Caco-2 (cell line): ENCODE data around the gene TSHZ1. TPM values are rescaled to one million over a fixed set of nuclear protein-coding genes. Genes with fewer than 3 reads are reported as not detected.

ENCODE experiments used
- BruUV-seq: library from RNA; stranded (reverse); fragments of 400-500 nt; replicated peaks from 2 replicates; lab custom pipeline; 2021; lab: Mats Ljungman, UMichigan
- CTCF ChIA-PET: fragments of 300-600 bp; sonication (Branson Sonifier 250); formaldehyde crosslinking; loops from one replicate; lab custom pipeline; 2022; ENCODE audit warnings: antibody characterized with exemption; lab: Charles Lee
- POLR2A ChIA-PET: fragments of 300-600 bp; sonication (Branson Sonifier 250); formaldehyde crosslinking; loops from one replicate; lab custom pipeline; 2022; ENCODE audit warnings: antibody characterized with exemption; lab: Charles Lee
- DNase-seq, 2 experiments: peaks; one replicate each; pipeline versions ENCODE4 v3.0.0 to v3.0.0-alpha.2; 2020 to 2022
- H3K27me3 ChIP-seq: replicated peaks from 2 replicates; pipeline ENCODE4 v1.6.0; 2011; ENCODE audit warnings: low read length; ENCODE audit not compliant: control insufficient read depth, insufficient read depth
- H3K36me3 ChIP-seq: 2 replicates; pipeline ENCODE4 v1.5.1; 2011; ENCODE audit warnings: low read length; ENCODE audit not compliant: control insufficient read depth, insufficient read depth
- H3K4me1 ChIP-seq: fragments of 250-450 bp; sonication (Bioruptor Pico); 2 replicates; pipeline ENCODE4 v1.5.1; 2020; ENCODE audit warnings: mild to moderate bottlenecking
- H3K4me3 ChIP-seq: 2 replicates; pipeline ENCODE4 v1.5.1; 2011; ENCODE audit warnings: low read depth, mild to moderate bottlenecking, control low read depth, low read length
- H3K9me3 ChIP-seq: fragments of 250-450 bp; sonication (Bioruptor Pico); 2 replicates; pipeline ENCODE4 v1.5.1; 2020; ENCODE audit warnings: mild to moderate bottlenecking, moderate library complexity
- H3K27ac Mint-ChIP-seq: one replicate; pipeline ENCODE4 v1.8.0; 2022; ENCODE audit warnings: mixed read lengths; ENCODE audit not compliant: unreplicated experiment
- H3K27me3 Mint-ChIP-seq: one replicate; pipeline ENCODE4 v1.8.0; 2022; ENCODE audit warnings: mixed read lengths; ENCODE audit not compliant: insufficient read depth, unreplicated experiment
- H3K36me3 Mint-ChIP-seq: one replicate; pipeline ENCODE4 v1.8.0; 2022; ENCODE audit warnings: mild to moderate bottlenecking, mixed read lengths; ENCODE audit not compliant: insufficient read depth, unreplicated experiment
- H3K4me1 Mint-ChIP-seq: one replicate; pipeline ENCODE4 v1.8.0; 2022; ENCODE audit warnings: low read depth, mixed read lengths; ENCODE audit not compliant: unreplicated experiment
- H3K4me3 Mint-ChIP-seq: one replicate; pipeline ENCODE4 v1.8.0; 2022; ENCODE audit warnings: mild to moderate bottlenecking, moderate library complexity, mixed read lengths; ENCODE audit not compliant: unreplicated experiment
- H3K9me3 Mint-ChIP-seq: one replicate; pipeline ENCODE4 v1.8.0; 2022; ENCODE audit warnings: mixed read lengths; ENCODE audit not compliant: unreplicated experiment
- CTCF ChIP-seq, 2 experiments: fragments of 200-600 bp in 1 of 2; IDR thresholded peaks; 1 replicate in 1 of 2; 2 replicates in 1 of 2; pipeline versions ENCODE4 v1.5.1 to v1.8.0; 2011 to 2022; ENCODE audit warnings: antibody characterized with exemption in 1 of 2, control low read depth in 1 of 2, inconsistent platforms in 1 of 2, low read depth in 1 of 2, low read length in 1 of 2, mild to moderate bottlenecking in 1 of 2, moderate library complexity in 1 of 2; ENCODE audit not compliant: insufficient read depth in 1 of 2, severe bottlenecking in 1 of 2, unreplicated experiment in 1 of 2
- intact Hi-C: fragments of 100-400 bp; cut with micrococcal nuclease; formaldehyde crosslinking; loops from one replicate; pipeline ENCODE4 v1.10.0; 2022; ENCODE audit not compliant: unreplicated experiment
- total RNA-seq: library from RNA; stranded (reverse); gene quantifications from 2 replicates; pipeline ENCODE4 v1.2.3, GENCODE V29; 2022

The TSHZ1 gene
- total RNA-seq, 1 experiment from 2014 or later: 4.4 TPM

DNA sequence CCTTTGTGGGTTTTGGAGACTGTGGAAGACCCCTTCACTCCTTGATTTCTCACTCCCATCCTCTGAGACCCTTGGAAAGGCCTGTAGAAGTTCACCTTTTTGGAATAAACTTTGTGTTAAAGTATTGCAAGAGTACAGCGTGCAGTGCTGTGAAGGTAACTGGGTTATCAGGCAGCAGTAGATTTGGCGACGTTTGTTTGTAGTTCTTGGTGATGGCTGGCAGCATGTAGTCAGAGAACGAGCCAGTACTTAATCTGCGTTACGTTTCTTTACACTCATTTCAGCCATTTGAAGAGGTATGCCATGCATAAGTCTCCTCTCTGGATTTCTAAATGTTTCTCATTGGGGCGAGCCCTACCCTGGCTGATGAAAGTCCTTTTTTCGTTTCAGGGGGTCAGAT, 64.6 kb downstream of the TSHZ1 start:
- no peaks in the 10 kb centered on the region for H3K9me3 Mint-ChIP-seq
- no peak overlapping the region for H3K27ac Mint-ChIP-seq
- intact Hi-C loops: no loop called here

GRCh38 chr18:75276818-75277609, 66.4 kb downstream of the TSHZ1 start:
- TF ChIP-seq CTCF (IDR thresholded peaks at IDR 0.05; ENCODE audit: insufficient read depth in 1 of 2, low read depth in 1 of 2, low read length in 1 of 2, severe bottlenecking in 1 of 2, unreplicated experiment in 1 of 2): no peak
- CTCF ChIA-PET: no interaction called here
- H3K4me1 Mint-ChIP-seq: no peaks in the 10 kb centered on the region
- H3K27ac Mint-ChIP-seq: no peak overlapping the region
- Histone ChIP-seq H3K9me3 (no peaks in the 10 kb centered on the region), H3K4me3 (no peak overlapping the region), H3K4me1 (no peaks in the 10 kb centered on the region), H3K36me3 (no peaks in the 10 kb centered on the region), H3K27me3 (no peaks in the 10 kb centered on the region)
- intact Hi-C loops: no loop called here
- H3K4me3 Mint-ChIP-seq: no peak overlapping the region
- no peak for DNase-seq
- H3K9me3 Mint-ChIP-seq: no peaks in the 10 kb centered on the region
- H3K36me3 Mint-ChIP-seq: no peaks in the 10 kb centered on the region
- POLR2A ChIA-PET: no interaction called here
- no TSS peak for BruUV-seq
- no peaks in the 10 kb centered on the region for H3K27me3 Mint-ChIP-seq

More for the DNA sequence above, 64.6 kb downstream of the TSHZ1 start:
- Mint-ChIP-seq H3K27me3 (no peaks in the 10 kb centered on the region), H3K4me1 (no peaks in the 10 kb centered on the region), H3K4me3 (no peak overlapping the region), H3K36me3 (no peaks in the 10 kb centered on the region)
- H3K4me1 ChIP-seq: no peaks in the 10 kb centered on the region
- BruUV-seq: no TSS peak
- H3K27me3 ChIP-seq: no peaks in the 10 kb centered on the region
- H3K9me3 ChIP-seq: no peaks in the 10 kb centered on the region
- CTCF ChIA-PET: no interaction called here
- DNase-seq: no peak
- no peaks in the 10 kb centered on the region for H3K36me3 ChIP-seq
- no peak overlapping the region for H3K4me3 ChIP-seq
- POLR2A ChIA-PET: no interaction called here
- TF ChIP-seq CTCF (IDR thresholded peaks at IDR 0.05; ENCODE audit: insufficient read depth in 1 of 2, low read depth in 1 of 2, low read length in 1 of 2, severe bottlenecking in 1 of 2, unreplicated experiment in 1 of 2): no peak

GRCh38 chr18:75277610-75277928, 67.0 kb downstream of the TSHZ1 start:
- POLR2A ChIA-PET: no interaction called here
- H3K9me3 Mint-ChIP-seq: no peaks in the 10 kb centered on the region
- no peak overlapping the region for H3K4me3 ChIP-seq
- H3K36me3 ChIP-seq: no peaks in the 10 kb centered on the region
- CTCF ChIA-PET: no interaction called here
- intact Hi-C loops: no loop called here
- no peak overlapping the region for H3K27ac Mint-ChIP-seq
- H3K9me3 ChIP-seq: no peaks in the 10 kb centered on the region
- H3K27me3 Mint-ChIP-seq: no peaks in the 10 kb centered on the region
- no TSS peak for BruUV-seq
- no peaks in the 10 kb centered on the region for H3K4me1 Mint-ChIP-seq
- H3K4me1 ChIP-seq: no peaks in the 10 kb centered on the region
- H3K36me3 Mint-ChIP-seq: no peaks in the 10 kb centered on the region
- no peak overlapping the region for H3K4me3 Mint-ChIP-seq
- no peak for DNase-seq
- TF ChIP-seq CTCF (IDR thresholded peaks at IDR 0.05; ENCODE audit: insufficient read depth in 1 of 2, low read depth in 1 of 2, low read length in 1 of 2, severe bottlenecking in 1 of 2, unreplicated experiment in 1 of 2): no peak
- no peaks in the 10 kb centered on the region for H3K27me3 ChIP-seq
